ENCODE measurements around the gene PHF23.

DNA sequence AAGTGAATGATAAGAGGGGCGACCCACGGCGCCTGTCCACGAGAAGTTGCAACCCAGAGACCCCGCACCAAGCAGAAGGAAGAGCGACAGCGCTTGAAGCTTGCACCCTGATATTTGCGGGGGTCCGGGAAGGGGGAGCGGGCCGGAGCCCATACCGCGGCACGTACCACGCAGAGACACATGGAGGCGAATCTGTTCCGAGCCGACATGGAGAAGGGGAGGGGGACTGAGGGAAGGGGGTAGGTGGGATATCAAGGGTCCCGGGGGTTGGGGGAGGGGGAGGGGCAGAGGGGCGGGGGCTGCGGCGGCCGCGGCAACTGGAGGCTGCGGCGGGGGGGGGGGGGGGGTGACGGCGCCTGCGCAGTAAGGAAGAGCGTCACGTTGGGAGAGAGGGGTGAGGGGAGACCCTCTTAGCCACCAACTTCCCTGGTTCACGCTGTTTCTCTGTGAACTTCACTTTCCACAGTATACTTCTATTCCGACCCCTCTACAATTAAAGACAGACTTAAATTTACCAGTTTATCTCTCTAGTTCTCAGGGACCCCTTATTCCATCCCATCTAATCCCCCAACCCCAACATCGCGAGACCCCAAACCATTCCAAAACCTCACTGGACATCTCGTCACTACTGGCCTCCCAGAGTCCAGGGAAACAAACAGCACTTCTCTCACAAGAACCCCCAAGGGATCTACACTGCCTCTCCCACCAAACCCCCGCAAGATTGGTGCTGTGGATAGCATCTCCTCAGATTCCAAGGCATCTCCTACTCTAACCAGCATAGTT lies 27.6 kb downstream of the PHF23 start:
- TF ChIP-seq POLR2AphosphoS5 (IDR thresholded peaks at IDR 0.05; ENCODE audit: low read depth, low read length) (no peak), SIN3A (IDR thresholded peaks at IDR 0.05; ENCODE audit: borderline replicate concordance, insufficient read depth, low read length) (no peak), TAF1 (IDR thresholded peaks at IDR 0.05; ENCODE audit: borderline replicate concordance, insufficient read depth, low read length) (no peak), FOXP2 (optimal IDR thresholded peaks at IDR 0.05; ENCODE audit: borderline replicate concordance, extremely low read depth, extremely low read length, insufficient read depth) (no peak)
- TF ChIP-seq, protein P1, sequence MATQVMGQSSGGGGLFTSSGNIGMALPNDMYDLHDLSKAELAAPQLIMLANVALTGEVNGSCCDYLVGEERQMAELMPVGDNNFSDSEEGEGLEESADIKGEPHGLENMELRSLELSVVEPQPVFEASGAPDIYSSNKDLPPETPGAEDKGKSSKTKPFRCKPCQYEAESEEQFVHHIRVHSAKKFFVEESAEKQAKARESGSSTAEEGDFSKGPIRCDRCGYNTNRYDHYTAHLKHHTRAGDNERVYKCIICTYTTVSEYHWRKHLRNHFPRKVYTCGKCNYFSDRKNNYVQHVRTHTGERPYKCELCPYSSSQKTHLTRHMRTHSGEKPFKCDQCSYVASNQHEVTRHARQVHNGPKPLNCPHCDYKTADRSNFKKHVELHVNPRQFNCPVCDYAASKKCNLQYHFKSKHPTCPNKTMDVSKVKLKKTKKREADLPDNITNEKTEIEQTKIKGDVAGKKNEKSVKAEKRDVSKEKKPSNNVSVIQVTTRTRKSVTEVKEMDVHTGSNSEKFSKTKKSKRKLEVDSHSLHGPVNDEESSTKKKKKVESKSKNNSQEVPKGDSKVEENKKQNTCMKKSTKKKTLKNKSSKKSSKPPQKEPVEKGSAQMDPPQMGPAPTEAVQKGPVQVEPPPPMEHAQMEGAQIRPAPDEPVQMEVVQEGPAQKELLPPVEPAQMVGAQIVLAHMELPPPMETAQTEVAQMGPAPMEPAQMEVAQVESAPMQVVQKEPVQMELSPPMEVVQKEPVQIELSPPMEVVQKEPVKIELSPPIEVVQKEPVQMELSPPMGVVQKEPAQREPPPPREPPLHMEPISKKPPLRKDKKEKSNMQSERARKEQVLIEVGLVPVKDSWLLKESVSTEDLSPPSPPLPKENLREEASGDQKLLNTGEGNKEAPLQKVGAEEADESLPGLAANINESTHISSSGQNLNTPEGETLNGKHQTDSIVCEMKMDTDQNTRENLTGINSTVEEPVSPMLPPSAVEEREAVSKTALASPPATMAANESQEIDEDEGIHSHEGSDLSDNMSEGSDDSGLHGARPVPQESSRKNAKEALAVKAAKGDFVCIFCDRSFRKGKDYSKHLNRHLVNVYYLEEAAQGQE (IDR thresholded peaks at IDR 0.05; ENCODE audit: insufficient read depth in 1 of 2, low read depth in 2 of 2, low read length in 2 of 2): no peak

All from PFSK-1 (cell line).